Stimulated activated CD4-positive, alpha-beta T cell treated with anti-CD3 and anti-CD28 coated beads, Interleukin-15, amount 100 ng/mL, for 48 hours (primary cell): Measurements from ENCODE around the gene SP6.

Experiments
- DNase-seq, 2 donors: peaks; one replicate each; pipeline ENCODE4 v3.0.0-alpha.2; 2020; ENCODE audit warnings: low read depth in 2 of 2

SP6 gene

GRCh38 chr17:47879776-47880454 lies 29.0 kb upstream of the SP6 start:
- DNase-seq, result no peak

- no peak for DNase-seq
Observed at GRCh38 chr17:47879028-47879585, 28.1 kb upstream of the SP6 start.

GRCh38 chr17:47878203-47879027 lies 27.5 kb upstream of the SP6 start:
- no peak for DNase-seq

DNA sequence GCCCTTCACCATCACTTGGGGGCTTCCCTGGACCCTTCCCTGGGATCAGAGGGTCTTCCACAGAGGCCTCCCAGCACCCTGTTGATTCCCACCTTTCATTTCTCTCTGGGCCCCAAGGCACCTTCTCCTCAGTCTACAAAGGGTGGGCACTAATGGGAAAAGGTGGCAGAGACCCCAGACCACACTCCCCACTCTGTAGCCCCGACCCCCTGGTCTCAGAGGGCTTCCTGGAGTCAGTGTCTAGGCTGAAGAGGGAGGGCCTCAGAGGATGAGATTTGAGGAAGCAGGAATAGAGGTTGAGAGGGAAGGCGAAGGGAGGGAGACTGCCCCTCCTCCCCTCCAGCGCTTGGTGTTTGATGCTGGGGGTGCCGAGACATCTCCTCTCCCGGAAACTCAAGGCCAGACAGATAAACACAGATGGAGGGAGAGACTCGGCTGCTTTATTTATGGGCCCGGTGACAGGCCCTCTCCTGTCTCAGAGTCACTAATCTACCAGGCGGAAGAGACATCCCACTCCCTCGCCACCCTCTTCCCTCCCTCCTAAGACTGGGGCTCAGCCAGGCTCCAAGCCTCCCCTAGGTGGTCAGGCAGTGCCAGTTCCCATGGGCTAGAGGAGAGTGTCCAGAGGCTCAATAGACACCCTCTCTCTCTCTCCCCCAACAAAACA lies 26.5 kb upstream of the SP6 start:
- DNase-seq, result no peak

- no peak for DNase-seq
Observed at GRCh38 chr17:47875011-47875985, 24.3 kb upstream of the SP6 start.

GRCh38 chr17:47873200-47874090 lies 22.5 kb upstream of the SP6 start:
- no peak for DNase-seq

GRCh38 chr17:47872651-47873161 lies 21.7 kb upstream of the SP6 start:
- DNase-seq, result no peak

DNA sequence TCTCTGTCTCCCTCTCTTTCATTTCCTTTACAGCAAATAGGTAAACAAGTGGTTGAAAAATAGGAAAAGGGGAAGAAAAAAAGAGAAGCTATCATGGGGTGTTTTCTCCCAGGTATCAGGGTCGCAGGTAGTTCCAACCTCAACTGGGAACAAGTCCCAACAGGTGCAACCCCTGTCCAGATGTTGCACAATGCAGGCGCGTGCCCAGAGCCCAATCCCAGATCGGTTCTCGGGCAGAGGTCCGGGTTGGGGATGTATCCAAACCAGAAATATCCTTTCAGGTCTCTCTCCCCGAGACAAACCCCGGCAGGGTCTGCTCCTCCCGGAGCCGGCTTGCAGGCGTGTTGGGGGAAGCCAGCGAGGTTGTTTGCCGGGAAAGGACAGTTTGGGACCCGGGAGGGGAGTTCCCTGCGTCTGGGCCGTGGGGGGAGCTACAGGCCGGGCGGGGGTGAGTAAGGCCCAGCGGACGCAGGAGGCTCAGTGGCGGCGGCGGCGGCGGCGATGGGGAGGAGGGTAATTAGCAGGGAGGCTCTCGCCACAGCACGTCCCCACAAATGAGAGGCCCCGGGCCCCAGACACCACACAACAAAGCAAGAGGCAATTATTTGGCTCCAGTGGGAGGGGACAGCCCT lies 21.2 kb upstream of the SP6 start:
- no peak for DNase-seq

DNA sequence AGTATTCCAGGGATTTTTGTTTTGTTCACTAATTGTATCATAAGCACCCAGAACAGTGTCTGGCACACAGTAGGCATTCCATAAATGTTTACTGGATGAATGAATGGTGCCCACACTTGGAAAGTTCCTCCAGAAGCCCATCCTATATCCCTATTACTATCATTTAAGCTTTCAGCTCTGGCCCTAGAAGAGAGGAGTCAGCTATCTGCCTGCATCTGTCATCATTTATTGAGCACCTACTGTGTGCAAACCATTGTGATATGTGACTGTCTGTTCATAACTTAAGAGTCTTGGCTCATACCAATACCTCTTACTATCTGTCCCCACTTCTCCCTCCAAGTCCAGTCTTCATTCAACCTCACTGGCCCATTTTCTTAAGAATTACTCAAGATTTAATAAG lies 20.1 kb upstream of the SP6 start:
- DNase-seq, result no peak

GRCh38 chr17:47870056-47870455 lies 19.1 kb upstream of the SP6 start:
- DNase-seq, result no peak

DNA sequence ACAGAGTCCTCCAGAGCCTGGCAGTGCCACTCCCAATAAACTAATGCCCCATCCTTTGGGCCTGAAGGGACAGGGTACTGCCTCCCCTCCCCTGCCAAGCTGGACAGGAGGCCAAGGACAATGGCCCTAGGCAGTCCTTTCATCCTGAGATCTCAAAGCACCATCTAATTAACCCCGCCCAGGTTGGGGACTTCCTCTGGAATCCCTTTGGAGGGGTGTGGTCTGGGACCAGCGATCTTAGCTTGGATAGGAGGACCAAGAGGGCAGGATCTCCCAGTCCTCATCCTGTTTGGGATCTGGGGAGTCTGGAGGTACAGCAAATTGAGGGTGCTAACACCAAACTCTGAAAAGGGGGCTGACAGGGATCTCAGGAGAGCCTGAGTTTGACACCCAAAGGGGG lies 18.2 kb upstream of the SP6 start:
- DNase-seq, result no peak

DNA sequence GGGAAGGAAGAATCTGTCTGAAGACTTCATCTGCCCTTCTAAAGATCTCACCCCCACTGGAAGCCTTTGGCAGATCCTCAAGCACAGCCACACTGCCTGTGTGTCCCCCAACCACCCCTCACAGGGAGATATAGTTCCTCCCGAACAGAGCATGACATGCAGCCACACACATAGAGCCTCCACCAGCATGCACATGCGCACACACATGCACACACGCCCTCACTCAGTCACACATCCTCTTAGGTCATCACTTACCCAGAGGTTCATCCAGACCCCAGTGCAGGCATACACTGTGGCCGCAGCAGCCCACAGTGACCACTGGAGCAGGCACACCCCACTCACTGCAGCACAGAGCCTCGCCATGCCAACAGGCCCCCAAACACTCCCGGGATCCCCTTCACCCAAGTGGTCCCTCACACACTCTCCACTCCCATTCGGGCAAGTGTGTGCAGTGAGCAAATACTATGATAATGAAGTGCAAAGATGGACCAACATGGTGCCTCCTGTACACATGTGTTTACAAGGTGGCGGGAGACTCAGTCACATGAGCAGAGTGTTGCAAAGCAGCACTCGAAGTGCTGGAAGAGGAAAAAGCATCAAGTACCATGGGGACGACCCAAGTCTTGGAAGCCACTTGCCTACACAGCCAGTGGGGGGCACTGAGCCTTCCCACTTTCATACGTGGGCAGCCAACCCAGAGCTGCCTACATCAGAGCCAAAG lies 17.0 kb upstream of the SP6 start:
- no peak for DNase-seq

DNA sequence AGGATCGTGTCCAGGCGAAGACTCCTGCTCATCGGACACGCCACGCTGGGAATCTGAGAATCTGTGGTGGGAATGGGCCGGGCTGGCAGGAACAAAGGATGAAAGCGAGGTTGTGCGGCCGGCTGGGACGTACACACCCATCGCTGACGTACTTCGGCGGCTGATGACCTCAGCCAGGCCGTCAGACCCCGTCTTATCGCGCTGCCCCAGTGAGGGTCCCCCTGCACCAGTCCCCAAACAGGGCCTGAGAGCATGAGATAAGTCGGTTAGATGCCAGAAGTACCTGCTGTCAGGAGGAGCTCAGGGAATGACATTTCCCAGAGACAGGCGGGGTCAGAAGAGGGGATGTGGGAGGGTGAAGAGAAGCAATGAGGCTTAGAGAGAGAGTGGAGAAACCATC lies 16.0 kb upstream of the SP6 start:
- no peak for DNase-seq

GRCh38 chr17:47864791-47865216 lies 13.8 kb upstream of the SP6 start:
- no peak for DNase-seq

DNA sequence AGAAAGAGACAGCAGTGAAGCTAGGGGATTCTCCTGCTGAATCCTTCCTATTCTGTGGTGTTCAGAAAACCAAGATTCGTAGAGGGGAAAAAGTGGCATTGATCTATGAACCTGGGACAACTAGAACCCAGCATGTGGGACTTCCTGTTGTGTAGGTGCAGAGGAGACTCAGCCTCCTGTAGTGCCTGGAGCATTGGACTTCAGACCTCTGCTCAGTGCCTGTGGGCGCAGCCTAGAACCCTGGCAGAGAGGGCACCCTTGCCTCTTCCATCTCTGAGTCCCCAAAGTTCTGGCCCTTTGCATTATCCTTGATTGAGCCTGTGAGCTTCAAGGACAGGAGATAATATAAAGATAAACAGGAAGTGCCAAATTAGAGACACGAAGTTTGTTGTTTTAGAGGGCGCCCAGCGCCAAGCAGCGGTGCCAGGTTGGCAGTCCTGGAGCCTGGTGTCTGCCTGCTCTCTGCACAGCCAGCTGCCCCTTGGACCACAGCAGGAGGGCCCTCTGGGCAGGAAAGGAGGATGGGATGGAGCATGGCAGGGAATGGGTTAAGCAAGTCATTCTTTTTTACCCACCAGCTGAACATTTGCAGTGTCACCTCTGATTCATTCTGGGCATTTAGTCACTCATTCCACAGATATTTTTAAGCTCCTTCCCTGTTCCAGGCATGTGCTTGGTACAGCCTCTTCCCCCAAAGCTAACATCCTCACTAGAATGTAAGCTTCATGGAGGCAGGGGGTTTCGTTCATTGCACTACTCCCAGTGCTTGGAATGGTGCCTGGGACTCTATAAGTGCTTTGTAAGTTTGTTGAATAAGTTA lies 11.9 kb upstream of the SP6 start:
- no peak for DNase-seq

DNA sequence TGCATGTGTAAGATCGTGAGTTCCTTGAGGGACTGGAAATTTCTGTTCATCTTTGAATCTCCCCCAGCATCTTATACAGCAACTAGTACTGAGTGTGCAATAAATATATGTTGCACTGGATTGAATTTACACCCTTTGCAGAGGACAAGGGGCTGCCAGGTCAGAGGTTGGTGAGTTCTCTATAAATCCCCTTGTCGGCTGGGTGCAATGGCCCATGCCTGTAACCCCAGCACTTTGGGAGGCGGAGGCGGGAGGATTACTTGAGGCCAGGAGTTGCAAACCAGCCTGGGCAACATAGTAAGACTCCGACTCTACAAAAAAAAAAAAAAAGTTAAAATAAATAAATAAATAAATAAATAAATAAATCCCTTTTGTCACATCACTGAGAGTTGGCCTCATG lies 9.4 kb upstream of the SP6 start:
- DNase-seq, result no peak

GRCh38 chr17:47857551-47858455 lies 6.8 kb upstream of the SP6 start:
- no peak for DNase-seq
